DMS53 (cell line): ENCODE measurements around the gene PLEKHF1.
"Not testable (repeated sequence)": the region's sequence is repeated elsewhere in the genome, so short reads cannot be mapped to it uniquely, and the experiment has no call there.

Source experiments
- DNase-seq: peaks from one replicate; lab custom pipeline; 2025; lab: John Stamatoyannopoulos, UW

Gene PLEKHF1

DNA sequence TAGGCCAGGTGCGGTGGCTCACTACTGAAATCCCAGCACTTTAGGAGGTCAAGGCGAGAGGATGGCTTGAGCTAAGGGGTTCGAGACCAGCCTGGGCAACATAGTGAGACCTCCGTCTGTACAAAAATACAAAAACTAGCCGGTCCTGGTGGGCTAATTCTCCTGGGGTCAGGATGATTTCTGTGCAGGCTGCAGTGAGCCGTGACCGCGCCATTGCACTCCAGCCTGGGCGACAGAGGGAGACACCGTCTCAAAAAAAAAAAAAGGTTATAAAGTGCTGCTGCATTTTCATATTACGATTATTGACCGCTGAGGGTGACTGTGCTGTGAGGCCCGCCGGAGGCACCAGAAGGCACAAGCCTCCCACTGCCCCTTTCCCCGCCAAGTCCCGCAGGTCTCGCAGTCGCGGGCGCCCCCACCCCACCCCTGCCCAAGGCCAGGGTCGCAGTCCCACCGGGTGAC is 477 bp upstream of the PLEKHF1 start:
- peak; percentile 61 for DNase-seq

DNA sequence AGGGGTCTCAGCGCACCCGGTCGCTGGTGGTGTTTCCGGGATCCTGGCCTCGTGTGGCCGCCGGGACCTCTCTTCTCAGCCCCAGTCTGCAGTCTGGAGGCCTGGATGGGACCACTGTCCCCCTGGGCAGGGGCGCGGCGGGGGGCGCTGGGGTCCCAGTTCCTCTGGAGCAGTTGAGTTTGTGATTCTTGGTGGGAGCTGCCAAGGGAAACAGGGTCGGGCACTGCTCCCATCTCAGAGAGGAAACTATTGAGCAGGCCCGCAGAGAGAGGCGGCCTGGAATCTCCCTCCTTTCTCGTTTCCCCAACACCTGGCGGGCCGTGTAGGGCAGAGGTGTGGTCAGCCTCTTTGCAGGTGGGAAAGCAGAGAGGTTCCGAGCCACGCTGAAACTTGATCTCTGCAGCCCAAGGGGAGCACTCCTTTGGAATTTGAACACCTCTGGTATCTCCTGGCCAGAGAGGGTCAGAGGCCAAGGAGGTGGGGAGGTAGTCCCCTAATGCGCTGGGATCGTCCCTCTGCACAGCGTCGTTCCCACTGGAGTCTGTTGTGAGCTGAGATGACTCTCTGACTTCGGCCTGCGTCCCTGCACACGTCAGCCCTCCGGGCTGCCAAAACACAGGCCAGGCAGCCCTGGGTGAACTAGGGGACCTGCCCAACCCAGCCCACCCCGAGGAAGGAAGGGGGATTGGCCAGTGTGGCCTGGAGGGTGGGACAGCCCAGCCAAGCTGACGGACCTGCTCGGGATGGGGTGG is 741 bp downstream of the PLEKHF1 start:
- DNase-seq, result peak; percentile 30

DNA sequence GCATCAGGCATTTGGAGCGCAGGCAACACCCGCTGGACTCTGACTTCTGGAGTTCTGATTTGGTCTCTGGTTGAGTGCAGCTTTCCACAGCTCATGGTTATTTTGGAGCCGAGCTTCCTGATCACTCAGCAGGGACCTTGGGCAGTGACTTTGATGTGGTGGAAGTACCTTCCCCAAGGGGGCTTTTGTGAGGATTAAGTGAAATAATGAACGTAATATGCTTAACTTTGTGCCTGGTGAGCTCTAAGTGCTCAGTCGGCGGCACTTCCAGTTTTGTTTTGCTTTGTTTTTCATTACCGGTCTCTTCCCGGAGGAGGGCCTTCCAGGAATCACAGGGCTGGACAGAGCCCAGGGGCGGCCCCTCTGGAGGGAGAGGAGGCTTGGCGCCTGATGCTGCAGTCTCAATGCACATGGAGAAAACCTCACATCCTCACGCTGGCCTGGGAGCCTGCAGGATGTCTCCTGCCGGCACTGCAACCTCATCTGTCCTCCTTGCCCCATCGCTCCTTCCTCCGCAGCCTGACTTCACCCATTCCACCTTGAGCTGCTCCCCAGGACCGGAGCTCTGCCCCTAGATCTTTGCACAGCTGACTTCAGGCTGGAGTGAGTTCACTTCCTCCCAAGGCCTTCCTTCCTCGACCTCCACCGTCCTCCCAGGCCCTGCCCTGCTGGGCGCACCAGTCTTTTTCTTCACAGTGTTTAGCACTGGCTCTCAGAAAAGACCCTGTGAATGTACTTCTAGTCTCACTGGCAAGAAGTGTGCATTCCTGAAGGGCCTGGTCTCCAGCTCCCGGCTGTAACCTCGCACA is 1.5 kb downstream of the PLEKHF1 start:
- no peak for DNase-seq

DNA sequence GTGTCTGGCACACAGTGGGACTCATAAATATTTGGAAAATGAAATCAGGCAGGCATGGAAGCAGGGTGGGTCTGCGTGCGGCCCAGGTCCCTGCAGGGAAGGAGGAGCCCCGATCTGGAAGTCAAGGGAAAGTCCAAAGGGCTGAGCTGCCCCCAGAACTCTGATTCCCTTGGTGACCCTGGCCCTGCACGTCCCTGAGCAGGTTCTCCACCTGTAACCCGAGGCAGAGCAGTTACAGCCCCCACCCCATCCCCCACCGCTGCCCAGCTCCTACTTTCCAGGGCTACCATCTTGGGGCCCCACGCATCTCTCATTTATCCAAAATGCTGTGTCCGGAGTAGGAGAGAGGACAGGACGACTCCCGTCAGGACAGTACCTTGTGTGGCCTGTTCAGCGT is 2.1 kb downstream of the PLEKHF1 start:
- DNase-seq, result no peak

DNA sequence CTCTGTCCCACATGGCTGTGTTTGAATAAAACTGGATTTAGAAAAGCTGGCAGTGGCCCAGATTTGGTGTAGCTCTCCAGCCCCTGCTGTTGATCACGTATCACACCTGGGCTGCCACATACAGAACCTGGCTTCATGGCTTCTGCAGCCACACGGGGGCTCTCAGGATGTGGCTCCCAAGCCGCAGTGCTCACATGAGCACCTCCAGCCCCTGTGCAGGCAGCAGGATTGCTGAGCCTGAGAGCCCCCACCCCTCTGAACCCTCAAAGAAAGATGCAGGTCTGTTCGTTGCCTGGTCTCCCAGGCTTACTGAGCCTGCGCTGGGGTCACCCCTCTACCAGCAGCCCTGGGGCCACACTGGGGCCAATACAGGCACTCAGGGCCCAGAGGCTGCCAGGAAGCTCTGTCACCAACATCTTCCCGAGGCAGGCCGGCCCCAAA is 2.7 kb downstream of the PLEKHF1 start:
- no peak for DNase-seq

DNA sequence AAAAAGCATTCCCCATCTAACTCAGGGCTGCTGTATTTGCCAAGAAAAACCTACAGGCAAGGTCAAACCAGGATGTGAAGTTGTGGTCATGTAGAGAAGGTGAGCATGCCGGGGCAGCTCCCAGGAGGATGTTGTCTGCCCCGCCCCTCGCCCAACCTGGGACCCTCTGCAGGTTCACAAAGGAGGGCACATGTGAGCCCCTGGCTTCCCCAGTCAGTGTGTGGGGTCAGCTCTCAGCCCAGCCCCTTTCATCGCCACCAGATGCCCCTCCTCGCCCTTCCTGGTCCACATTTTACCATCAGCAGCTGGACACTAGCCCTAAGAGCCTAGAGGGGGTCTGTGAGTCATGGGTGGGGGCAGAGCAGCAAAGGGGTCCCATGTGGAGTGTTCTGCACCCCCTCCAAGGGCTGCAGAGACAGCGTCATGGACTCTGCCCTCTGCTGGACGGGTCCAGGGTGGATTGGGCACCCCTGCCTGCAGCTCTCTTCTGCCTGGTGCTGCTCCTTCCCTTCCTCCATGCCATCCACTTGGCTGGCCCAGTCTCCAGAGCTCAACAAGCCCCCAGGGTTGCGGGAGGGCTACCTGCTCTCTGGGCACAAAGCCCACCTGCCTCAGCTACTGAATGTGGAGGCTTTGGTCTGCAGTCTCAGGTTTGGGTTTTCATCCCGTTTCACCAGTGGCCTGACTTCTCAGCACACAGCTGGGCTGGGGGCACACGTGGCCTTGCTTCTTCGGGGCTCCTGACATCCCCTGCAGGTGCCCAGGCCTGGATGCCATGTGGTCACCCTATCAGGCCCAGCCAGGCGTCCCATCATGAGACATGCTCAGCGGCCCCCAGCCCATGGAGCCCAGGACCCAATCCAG is 3.7 kb downstream of the PLEKHF1 start:
- DNase-seq, result no peak

DNA sequence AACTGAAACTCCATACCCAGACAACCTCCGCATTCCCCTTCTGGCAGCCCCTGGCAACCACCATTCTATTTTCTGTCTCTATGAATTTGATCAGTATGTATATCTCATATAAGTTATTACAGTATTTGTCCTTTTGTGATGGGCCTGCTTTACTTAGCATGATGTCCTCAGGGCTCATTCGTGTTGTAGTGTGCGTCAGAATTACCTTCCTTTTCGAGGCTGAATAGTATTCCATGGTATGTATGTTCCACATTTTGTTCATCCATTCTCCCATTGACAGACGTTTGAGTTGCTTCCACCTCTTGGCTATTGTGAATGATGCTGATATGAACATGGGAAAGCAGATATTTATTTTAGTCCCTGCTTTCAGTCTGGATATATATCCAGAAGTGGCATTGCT is 5.0 kb downstream of the PLEKHF1 start:
- no peak for DNase-seq

DNA sequence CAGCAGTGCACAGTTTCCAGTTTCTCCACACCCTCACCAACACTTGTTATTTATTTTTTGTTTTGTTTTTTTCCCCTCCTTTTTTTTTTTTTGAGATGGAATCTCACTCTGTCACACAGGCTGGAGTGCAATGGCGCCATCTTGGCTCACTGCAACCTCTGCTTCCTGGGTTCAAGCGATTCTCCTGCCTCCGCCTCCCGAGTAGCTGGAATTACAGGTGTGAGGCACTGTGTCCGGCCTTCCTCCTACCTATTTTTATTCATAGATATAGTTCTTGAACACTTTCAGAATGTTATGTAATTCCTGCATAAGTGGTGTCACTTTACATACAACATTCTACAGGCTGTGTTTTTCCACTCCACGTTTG is 5.7 kb downstream of the PLEKHF1 start:
- not testable (repeated sequence) for DNase-seq

DNA sequence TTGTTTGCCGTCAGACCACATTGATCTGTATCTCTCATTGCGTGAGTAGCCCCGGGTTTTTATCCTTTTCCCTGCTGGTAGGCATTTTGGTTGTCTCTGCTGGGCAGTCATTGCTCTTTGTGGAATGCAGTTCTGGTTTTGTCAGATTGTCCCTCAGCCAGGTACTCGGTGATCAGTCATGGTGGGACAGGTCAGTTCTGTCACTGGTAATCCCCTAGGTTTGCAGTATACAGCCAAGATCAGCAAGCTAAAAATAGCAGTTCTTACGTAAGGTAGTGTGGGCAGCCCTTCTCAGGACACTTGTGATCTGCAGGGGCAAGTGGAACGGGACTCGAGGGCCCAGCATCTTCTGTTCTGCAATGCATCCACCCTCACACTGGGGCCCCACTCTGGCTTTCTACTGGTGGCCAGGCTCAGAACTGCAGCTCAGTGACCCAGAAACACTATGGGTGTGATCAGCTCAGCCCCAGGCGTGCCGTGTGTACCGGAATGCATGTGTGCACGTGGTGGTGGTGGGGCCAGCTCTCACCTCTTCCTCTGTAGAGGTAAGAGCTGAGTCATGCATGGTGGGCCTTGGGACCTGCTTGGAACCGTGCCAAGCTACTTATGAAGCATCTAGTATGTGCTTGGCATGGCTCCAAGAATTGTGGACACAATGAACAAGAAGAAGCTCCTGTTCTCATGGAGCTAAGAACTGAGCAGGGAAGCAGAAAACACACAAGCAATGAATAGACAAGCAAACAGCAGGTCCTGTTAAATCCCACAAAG is 6.3 kb downstream of the PLEKHF1 start:
- DNase-seq, result peak; percentile 40

DNA sequence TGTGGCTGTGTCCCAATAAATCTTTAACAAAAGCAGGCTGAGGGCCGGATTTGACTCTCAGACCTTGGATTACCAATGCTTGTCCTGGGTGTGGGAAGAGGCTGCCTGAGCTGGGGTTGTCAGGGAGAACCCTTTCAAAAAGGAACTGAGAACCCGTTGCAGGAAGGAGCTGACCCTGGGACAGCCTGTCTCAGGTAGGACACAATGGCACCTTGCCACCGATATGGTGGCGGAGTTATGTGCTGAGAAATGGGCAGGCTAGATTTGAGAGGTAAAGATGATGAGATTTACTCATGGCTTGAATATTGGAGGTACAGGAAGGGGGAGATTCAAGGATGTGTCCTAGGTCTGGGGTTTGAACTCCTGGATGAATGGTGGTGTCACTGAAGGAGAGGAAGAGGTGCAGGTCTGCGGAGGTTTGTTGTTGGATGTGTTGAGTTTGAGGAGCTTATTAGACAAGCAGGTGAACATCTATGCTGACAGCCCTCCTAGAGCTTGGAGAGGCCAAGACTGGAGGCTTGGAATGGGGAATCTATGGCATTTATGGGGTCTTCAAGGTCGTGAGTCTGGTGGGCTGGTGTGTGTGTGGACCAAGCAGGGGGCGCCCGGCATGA is 7.2 kb downstream of the PLEKHF1 start:
- no peak for DNase-seq

DNA sequence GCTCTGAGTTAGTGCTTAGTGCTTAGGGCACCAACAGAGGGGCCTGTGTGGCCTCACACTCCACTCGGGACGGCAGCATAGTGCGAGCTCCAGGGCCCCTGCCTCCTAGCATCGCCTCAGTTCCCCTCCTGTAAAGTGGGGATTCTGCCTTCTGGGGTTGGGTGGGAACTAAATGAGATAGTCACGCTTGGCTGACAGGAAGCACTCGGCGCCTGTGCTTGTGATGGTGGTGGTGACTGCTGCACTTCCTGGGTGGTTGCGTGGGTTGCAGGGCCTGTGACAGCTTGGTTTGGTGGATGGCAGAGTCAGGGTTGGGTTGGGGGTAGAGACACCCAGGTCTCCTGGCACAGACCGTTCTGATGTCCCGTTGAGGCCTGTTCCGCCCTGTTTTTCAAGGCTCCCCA is 7.7 kb downstream of the PLEKHF1 start:
- DNase-seq, result no peak

DNA sequence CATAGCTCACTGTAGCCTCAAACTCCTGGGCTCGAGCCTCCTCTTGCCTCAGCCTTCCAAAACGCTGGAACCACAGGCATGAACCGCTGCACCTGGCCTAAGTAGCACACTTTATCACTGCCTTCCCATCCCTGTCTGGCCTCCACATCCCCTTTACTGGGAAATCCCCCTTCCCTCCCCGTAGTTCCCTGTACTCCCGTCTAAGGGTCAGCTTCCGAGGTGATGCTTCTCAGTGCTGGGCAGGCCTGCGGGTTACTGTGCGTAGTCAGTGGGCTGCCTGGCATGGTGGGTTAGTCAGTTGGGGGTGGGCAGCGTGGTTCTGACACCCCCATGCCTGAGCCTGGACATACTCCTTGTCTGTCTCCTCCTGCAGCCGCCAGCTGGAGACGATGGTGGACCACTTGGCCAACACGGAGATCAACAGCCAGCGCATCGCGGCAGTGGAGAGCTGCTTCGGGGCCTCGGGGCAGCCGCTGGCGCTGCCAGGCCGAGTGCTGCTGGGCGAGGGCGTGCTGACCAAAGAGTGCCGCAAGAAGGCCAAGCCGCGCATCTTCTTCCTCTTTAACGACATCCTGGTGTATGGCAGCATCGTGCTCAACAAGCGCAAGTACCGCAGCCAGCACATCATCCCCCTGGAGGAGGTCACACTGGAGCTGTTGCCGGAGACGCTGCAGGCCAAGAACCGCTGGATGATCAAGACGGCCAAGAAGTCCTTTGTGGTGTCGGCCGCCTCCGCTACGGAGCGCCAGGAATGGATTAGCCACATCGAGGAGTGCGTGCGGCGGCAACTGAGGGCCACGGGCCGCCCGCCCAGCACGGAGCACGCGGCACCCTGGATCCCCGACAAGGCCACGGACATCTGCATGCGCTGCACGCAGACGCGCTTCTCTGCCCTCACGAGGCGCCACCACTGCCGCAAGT is 8.4 kb downstream of the PLEKHF1 start:
- no peak for DNase-seq

DNA sequence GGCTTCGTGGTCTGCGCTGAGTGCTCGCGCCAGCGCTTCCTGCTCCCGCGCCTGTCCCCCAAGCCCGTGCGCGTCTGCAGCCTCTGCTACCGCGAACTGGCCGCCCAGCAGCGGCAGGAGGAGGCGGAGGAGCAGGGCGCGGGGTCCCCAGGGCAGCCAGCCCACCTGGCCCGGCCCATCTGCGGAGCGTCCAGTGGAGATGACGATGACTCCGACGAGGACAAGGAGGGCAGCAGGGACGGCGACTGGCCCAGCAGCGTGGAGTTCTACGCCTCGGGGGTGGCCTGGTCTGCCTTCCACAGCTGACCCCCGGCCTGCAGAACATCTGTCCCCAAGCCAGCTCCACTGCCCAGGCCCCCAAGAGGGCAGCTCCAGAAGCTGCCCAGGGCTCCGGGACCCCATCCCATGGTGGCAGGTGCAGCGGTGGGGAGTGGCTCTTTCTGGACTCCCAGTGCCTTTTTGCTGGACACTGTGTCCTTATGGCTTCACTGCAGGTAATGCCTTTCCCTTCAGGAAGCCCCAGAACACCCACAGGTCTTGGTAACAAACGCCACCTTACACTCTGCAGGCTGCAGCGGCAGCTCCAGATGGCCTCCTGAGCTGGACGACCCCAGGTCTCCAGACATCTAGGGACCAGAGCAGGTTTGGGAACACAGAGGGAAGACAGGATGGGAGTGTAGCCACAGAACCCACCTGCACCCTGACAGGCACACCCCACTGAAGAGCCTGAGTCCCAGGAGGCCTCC is 9.3 kb downstream of the PLEKHF1 start:
- DNase-seq, result no peak

DNA sequence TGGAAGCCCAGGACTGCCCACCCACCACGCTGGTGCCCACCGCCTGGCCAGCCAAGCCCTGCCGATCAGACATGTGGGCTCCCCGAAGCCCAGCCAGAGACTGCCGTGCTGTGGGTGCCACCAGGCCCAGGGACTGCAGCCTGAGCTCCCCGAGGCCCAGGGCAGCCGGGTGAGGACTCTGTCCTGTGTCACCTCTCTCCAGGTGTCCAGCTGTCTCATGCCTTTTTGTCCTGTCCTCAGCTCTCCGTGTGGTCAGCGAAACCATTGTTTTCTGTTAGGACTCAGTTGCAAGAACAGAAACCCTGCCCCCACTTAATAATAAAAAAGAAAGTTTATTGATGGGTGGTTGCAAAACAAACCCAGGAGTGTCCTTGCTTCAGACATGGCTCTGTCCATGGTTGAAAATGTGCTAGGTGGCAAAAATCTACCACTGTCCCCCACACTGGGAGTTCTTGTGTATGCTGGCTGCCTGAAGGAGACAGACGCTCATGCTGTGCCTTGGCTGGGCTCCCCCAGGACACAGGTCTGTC is 9.9 kb downstream of the PLEKHF1 start:
- DNase-seq, result no peak

DNA sequence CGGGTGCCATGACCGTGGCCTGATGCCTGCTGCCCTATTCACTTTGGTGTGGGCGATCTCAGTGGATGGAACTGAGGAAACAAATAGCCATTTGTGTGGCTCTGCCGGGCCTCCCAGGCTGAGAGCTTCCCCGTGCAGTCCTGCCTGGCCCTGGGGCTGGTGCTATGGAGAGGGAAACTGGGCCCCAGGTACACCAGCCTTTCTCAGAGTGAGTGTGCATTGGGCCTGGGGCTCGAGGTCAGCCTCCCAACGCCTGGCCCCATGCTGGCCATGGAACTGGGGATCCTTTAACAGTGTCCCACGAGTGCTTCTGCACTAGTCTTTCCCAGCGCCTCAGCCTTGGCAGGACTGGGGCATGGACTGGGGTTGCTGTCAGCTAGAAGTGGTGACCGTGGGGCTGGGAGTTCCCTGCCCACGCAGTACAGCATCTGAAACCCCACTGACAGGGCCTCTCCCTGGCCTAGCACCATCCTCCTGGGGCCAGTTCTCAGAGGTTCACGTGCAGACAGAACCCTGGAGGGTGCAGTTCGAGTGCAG is 10.5 kb downstream of the PLEKHF1 start:
- DNase-seq, result no peak

DNA sequence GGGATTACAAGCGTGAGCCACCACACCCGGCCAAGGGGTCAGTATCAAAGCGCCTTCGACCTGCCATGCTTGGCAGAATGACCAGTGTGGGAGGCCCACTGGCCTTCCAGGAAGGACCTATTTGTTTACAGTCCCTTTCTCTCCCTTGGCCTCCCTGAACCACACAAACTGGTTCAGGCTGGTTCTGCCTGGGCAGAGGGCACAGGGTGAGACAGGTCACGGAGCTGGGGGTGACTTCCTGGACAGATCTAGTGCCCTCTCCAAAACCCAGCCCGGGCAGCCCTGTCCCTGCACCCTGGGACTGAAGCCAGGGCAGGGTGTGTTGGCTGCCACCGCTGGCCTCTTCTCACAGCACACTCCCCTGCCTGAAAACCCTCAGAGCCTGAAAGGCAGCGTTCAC is 11.3 kb downstream of the PLEKHF1 start:
- DNase-seq, result no peak

DNA sequence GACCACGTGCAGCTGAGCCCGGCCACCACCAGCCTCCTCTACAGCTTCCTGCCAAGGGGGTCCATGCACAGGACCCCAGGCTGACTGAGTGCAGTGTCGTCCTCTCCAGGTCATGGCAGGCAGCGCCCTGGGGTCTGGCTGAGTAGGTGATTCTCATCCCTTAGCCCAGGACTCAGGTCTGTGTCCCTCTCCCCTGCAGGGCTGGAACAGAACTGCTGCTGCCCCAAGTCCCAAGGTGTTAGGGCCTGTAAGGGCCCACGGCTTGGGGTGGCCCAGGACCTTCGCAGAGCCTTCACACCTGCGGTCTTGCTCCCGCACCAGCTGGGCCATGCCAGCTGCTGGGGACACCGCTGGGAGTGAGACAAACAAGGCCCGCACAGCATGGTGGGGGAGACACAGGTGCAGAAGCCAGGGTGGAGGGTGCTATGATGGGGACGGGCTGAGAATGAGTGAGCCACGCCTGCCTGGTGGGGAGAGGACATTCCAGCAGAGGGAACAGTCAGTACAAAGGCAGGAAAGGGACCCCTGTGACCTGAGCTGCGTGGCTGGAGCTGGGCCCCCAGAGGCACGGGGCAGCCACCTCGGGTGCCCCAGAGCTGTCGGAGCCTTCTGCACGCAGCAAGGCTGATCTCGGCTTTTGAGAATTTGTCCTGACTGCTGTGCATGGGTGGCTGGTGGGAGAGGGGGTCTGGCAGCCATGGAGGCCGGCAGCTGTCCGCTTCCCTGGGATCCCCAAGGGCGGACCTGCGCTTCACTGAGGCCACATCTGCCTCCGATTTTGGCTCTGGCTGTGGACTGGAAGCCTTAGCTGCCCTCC is 11.9 kb downstream of the PLEKHF1 start:
- no peak for DNase-seq
